Neural cell (in vitro differentiated cells): ENCODE measurements around the gene SMS. TPM values are rescaled to one million over a fixed set of nuclear protein-coding genes. Genes with fewer than 3 reads are reported as not detected.
A peak's percentile ranks its signal among the peaks of the same experiment; 100 is the strongest.

Experiments
- H2AFZ ChIP-seq: fragments of 200-600, 300-800 bp; sonication (generic), shearing (Covaris generic); 2 replicates; pipeline ENCODE4 v1.6.0; 2014; ENCODE audit warnings: low read depth, mild to moderate bottlenecking, antibody characterized with exemption, low read length, moderate library complexity
- H3F3A ChIP-seq: fragments of 200-600 bp; shearing (Covaris generic); 2 replicates; pipeline ENCODE4 v1.6.1; 2016; ENCODE audit warnings: mild to moderate bottlenecking, moderate library complexity, mixed read lengths, antibody characterized with exemption, low read length; ENCODE audit not compliant: insufficient read depth, poor library complexity, severe bottlenecking
- H3K27ac ChIP-seq: fragments of 200-600, 300-800 bp; sonication (generic), shearing (Covaris generic); 2 replicates; pipeline ENCODE4 v1.5.1; 2014; ENCODE audit warnings: mild to moderate bottlenecking, low read length, moderate library complexity
- H3K27me3 ChIP-seq: fragments of 300-800, 200-600 bp; sonication (generic), shearing (Covaris generic); 2 replicates; pipeline ENCODE4 v1.6.0; 2014; ENCODE audit warnings: mild to moderate bottlenecking, low read depth, low read length, moderate library complexity; ENCODE audit not compliant: insufficient read depth
- H3K36me3 ChIP-seq: fragments of 300-800, 200-600 bp; sonication (generic), shearing (Covaris generic); 2 replicates; pipeline ENCODE4 v1.5.1; 2014; ENCODE audit warnings: mild to moderate bottlenecking, antibody characterized with exemption, low read length, moderate library complexity; ENCODE audit not compliant: insufficient read depth
- H3K4me2 ChIP-seq: fragments of 300-800, 200-600 bp; sonication (generic), shearing (Covaris generic); 2 replicates; pipeline ENCODE4 v1.6.0; 2014; ENCODE audit warnings: mild to moderate bottlenecking, low read length
- H3K4me3 ChIP-seq: fragments of 300-800, 200-600 bp; sonication (generic), shearing (Covaris generic); 2 replicates; pipeline ENCODE4 v1.5.1; 2014; ENCODE audit warnings: mild to moderate bottlenecking, low read length, moderate library complexity
- H3K79me2 ChIP-seq: fragments of 200-600 bp; shearing (Covaris generic); replicated peaks from 2 replicates; pipeline ENCODE4 v1.6.0; 2014; ENCODE audit warnings: mild to moderate bottlenecking, low read length, moderate library complexity; ENCODE audit not compliant: insufficient read depth
- H3K9ac ChIP-seq: fragments of 300-800, 200-600 bp; sonication (generic), shearing (Covaris generic); 2 replicates; pipeline ENCODE4 v1.6.1; 2016; ENCODE audit warnings: mild to moderate bottlenecking, low read length, mixed read lengths
- H3K9me2 ChIP-seq: fragments of 200-600 bp; shearing (Covaris generic); 2 replicates; pipeline ENCODE4 v1.6.1; 2016; ENCODE audit warnings: mild to moderate bottlenecking, low read length, mixed read lengths; ENCODE audit not compliant: insufficient read depth
- H3K9me3 ChIP-seq: fragments of 200-600, 300-800 bp; sonication (generic), shearing (Covaris generic); 2 replicates; pipeline ENCODE4 v1.6.1; 2016; ENCODE audit warnings: mild to moderate bottlenecking, mixed run types, low read length, moderate library complexity, mixed read lengths
- H4K20me1 ChIP-seq: fragments of 200-600 bp; shearing (Covaris generic); 2 replicates; pipeline ENCODE4 v1.6.1; 2016; ENCODE audit warnings: mild to moderate bottlenecking, mixed run types; ENCODE audit not compliant: insufficient read depth
- CTCF ChIP-seq: fragments of 450-650 bp; IDR thresholded peaks from 2 replicates; pipeline ENCODE4 v1.5.1; 2014; ENCODE audit warnings: antibody characterized with exemption, mild to moderate bottlenecking, moderate library complexity; ENCODE audit not compliant: poor library complexity, severe bottlenecking
- EP300 ChIP-seq: fragments of 450-650 bp; conservative IDR thresholded peaks from 2 replicates; pipeline ENCODE4 v1.6.1; 2014; ENCODE audit warnings: antibody characterized with exemption, mild to moderate bottlenecking, moderate library complexity; ENCODE audit not compliant: poor library complexity, severe bottlenecking
- EZH2 ChIP-seq: fragments of 200-600, 300-800 bp; shearing (Covaris generic), sonication (generic); IDR thresholded peaks from 2 replicates; pipeline ENCODE4 v1.6.1; 2014; ENCODE audit warnings: antibody characterized with exemption, low read length, borderline replicate concordance, mild to moderate bottlenecking; ENCODE audit not compliant: insufficient read depth, poor library complexity, severe bottlenecking
- MXI1 ChIP-seq: fragments of 450-650 bp; conservative IDR thresholded peaks from 2 replicates; pipeline ENCODE4 v1.6.1; 2014; ENCODE audit warnings: antibody characterized with exemption, mild to moderate bottlenecking; ENCODE audit not compliant: poor library complexity, severe bottlenecking
- POLR2AphosphoS5 ChIP-seq: IDR thresholded peaks from 2 replicates; pipeline ENCODE4 v1.6.1; 2012
- RAD21 ChIP-seq: fragments of 450-650 bp; conservative IDR thresholded peaks from 2 replicates; pipeline ENCODE4 v1.6.1; 2014; ENCODE audit warnings: antibody characterized with exemption, mild to moderate bottlenecking, moderate library complexity
- REST ChIP-seq: IDR thresholded peaks from 2 replicates; pipeline ENCODE4 v1.6.1; 2012; ENCODE audit warnings: borderline replicate concordance
- SMC3 ChIP-seq: fragments of 450-650 bp; conservative IDR thresholded peaks from 2 replicates; pipeline ENCODE4 v1.6.1; 2014; ENCODE audit warnings: antibody characterized with exemption, mild to moderate bottlenecking, moderate library complexity; ENCODE audit not compliant: poor library complexity
- TAF1 ChIP-seq: IDR thresholded peaks from 2 replicates; pipeline ENCODE4 v1.6.1; 2012; ENCODE audit warnings: low read depth
- polyA minus RNA-seq: library from RNA; depleted of rRNA, polyadenylated mRNA; stranded (reverse); fragments of >200 nt; gene quantifications from 2 replicates; pipeline ENCODE4 v1.2.3, GENCODE V29; 2014
- polyA plus RNA-seq: library from polyadenylated mRNA; depleted of rRNA; stranded (reverse); fragments of >200 nt; gene quantifications from 2 replicates; pipeline ENCODE4 v1.2.3, GENCODE V29; 2014

Gene SMS
- polyA plus RNA-seq = 101 TPM in 2 replicates
- polyA minus RNA-seq = 85.7 and 94.8 TPM in 2 replicates

DNA sequence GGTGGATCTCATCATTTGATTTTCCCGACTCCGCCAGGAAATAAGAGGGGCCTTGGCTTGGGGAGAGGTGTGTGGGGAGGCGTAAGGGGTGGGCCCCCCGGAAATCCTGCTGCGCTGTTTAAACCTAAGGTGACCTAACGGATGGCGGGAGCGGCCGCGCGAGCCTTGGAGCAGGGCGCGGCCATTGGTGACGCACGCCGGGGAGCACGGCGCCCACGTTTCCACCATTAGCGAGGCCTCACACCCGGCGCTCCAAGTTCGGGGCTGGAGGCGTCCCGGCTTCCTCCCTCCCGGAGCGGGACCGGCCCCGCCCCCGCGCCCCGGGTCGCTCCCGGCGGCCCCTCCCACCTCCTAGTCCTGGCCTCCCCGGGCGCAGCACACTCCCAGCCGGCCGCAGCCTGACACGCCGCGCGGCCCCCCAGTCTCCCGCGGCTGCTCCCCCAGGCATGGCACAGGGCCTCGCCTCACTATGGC is at the start of gene SMS:
Gene SMS, plus strand, starts transcription at position 354 of the 474 bp plus-strand sequence. Its CDS starts 116 bp downstream, at position 470.
- no peaks in the 10 kb centered on the region for H3F3A ChIP-seq
- no peaks in the 10 kb centered on the region for H4K20me1 ChIP-seq
- no peaks in the 10 kb centered on the region for H3K36me3 ChIP-seq
- H3K9me3 ChIP-seq = no peaks in the 10 kb centered on the region
- no peak within 1 kb of the TSS for H3K4me2 ChIP-seq
- peak within 1 kb of the TSS; percentile 33 for H2AFZ ChIP-seq
- H3K27ac ChIP-seq = peak within 1 kb of the TSS; percentile 57
- no peaks in the 10 kb centered on the region for H3K9me2 ChIP-seq
- H3K4me3 ChIP-seq = peak within 1 kb of the TSS; percentile 63
- H3K9ac ChIP-seq = peak within 1 kb of the TSS; percentile 65
- H3K79me2 ChIP-seq = peaks cover 18% of the 10 kb centered on the region
- TF ChIP-seq POLR2AphosphoS5 (no peak), MXI1 (no peak), EP300 (no peak), SMC3 (no peak), CTCF (no peak), EZH2 (no peak), RAD21 (no peak), TAF1 (no peak), REST (no peak)
- H3K27me3 ChIP-seq = no peaks in the 10 kb centered on the region

DNA sequence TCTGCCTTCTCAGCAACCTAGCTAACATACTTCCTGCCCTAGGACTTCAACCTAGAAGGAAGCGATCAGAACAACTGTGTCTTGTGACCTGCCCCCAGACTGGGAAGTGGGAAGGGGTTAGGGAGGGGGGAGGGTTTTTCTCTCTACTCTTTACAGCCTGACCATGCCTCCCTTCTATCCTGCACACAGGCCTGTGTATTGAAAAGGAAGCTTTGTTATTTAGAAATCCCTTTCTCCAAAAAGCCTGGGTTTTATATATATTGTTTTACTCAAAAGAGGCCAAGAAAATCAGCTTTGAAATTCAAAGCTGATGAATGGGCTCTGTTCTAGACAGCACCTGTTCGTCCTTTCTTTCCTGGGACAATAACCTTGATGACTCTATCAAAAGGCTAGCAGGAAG is 35.2 kb upstream of the SMS start:
- Histone ChIP-seq H3K27ac (no peak overlapping the region), H3K79me2 (no peaks in the 10 kb centered on the region)

More for the DNA sequence above, 35.2 kb upstream of the SMS start:
- no peak overlapping the region for H2AFZ ChIP-seq
- H3K4me3 ChIP-seq = no peak overlapping the region
- H3K9me3 ChIP-seq = no peaks in the 10 kb centered on the region
- H3K4me2 ChIP-seq = no peak overlapping the region
- H3K9ac ChIP-seq = no peak overlapping the region
- H3K36me3 ChIP-seq = no peaks in the 10 kb centered on the region
- no peaks in the 10 kb centered on the region for H3F3A ChIP-seq
- no peaks in the 10 kb centered on the region for H4K20me1 ChIP-seq
- H3K27me3 ChIP-seq = no peaks in the 10 kb centered on the region
- TF ChIP-seq RAD21 (no peak), REST (no peak), SMC3 (no peak), EP300 (no peak)
- no peaks in the 10 kb centered on the region for H3K9me2 ChIP-seq
